Endodermal cell (in vitro differentiated cells): ENCODE measurements around the gene CCDC170. TPM values are rescaled to one million over a fixed set of nuclear protein-coding genes. Genes with fewer than 3 reads are reported as not detected.

ENCODE experiments used
- DNase-seq: peaks from one replicate; pipeline ENCODE4 v3.0.0-alpha.2; 2017
- H3K27ac ChIP-seq: 2 replicates; pipeline ENCODE4 v1.5.1; 2013; ENCODE audit warnings: mild to moderate bottlenecking, low read depth, low read length, moderate library complexity
- H3K27me3 ChIP-seq: 2 replicates; pipeline ENCODE4 v1.6.1; 2013; ENCODE audit warnings: mild to moderate bottlenecking, low read length, moderate library complexity; ENCODE audit not compliant: insufficient read depth, control insufficient read depth, poor library complexity, severe bottlenecking
- H3K36me3 ChIP-seq: 2 replicates; pipeline ENCODE4 v1.7.0; 2013; ENCODE audit warnings: mild to moderate bottlenecking, low read length, moderate library complexity; ENCODE audit not compliant: control insufficient read depth, insufficient read depth
- H3K4me1 ChIP-seq: one replicate; pipeline ENCODE4 v1.7.0; 2013; ENCODE audit warnings: low read length; ENCODE audit not compliant: control insufficient read depth, insufficient read depth
- H3K4me3 ChIP-seq: 2 replicates; pipeline ENCODE4 v1.5.1; 2013; ENCODE audit warnings: mild to moderate bottlenecking, low read length, moderate library complexity
- H3K9ac ChIP-seq: 2 replicates; pipeline ENCODE4 v1.6.1; 2013; ENCODE audit warnings: mild to moderate bottlenecking, low read length, moderate library complexity; ENCODE audit not compliant: poor library complexity, severe bottlenecking; ENCODE audit errors: extremely low read depth
- H3K9me3 ChIP-seq: 2 replicates; pipeline ENCODE4 v1.6.1; 2013; ENCODE audit warnings: mild to moderate bottlenecking, low read length, moderate library complexity; ENCODE audit not compliant: control insufficient read depth
- H3K27ac Mint-ChIP-seq: 2 replicates; pipeline ENCODE4 v1.8.0; 2020; ENCODE audit warnings: mixed read lengths
- H3K27me3 Mint-ChIP-seq: 2 replicates; pipeline ENCODE4 v1.8.0; 2021; ENCODE audit warnings: mild to moderate bottlenecking, mixed read lengths; ENCODE audit not compliant: insufficient read depth
- H3K36me3 Mint-ChIP-seq: 2 replicates; pipeline ENCODE4 v1.8.0; 2020; ENCODE audit warnings: low read depth, mixed read lengths
- H3K4me1 Mint-ChIP-seq: 2 replicates; pipeline ENCODE4 v1.8.0; 2020; ENCODE audit warnings: mixed read lengths
- H3K4me3 Mint-ChIP-seq: 2 replicates; pipeline ENCODE4 v1.8.0; 2020; ENCODE audit warnings: mild to moderate bottlenecking, moderate library complexity, mixed read lengths
- H3K9me3 Mint-ChIP-seq: 2 replicates; pipeline ENCODE4 v1.8.0; 2020; ENCODE audit warnings: mild to moderate bottlenecking, mixed read lengths
- CTCF ChIP-seq: fragments of 200-600 bp; sonication (generic); conservative IDR thresholded peaks from 2 replicates; pipeline ENCODE4 v1.5.0; 2021; ENCODE audit warnings: antibody characterized with exemption, mild to moderate bottlenecking
- WGBS, 2 experiments: methylation state at CpG; one replicate each; pipeline versions ENCODE4 v1.1.5 to v1.1.7; 2013; ENCODE audit warnings: missing lambda C conversion rate in 2 of 2, mixed read lengths in 1 of 2; ENCODE audit not compliant: insufficient coverage in 1 of 2, insufficient read length in 1 of 2; 5-methylcytosine and 5-hydroxymethylcytosine counted together
- total RNA-seq, 2 donors: library from RNA; stranded (reverse); fragmentation: NEBNext Ultra II Directional in 1 of 2; extraction: Animal tissue kit (Norgen Biotek cat#: 25700) in 1 of 2; gene quantifications; 2 replicates in 1 of 2; 3 replicates in 1 of 2; pipeline ENCODE4 v1.2.1, GENCODE V29; 2021

CCDC170 gene
- total RNA-seq, 2 donors from 2014 or later = 2.2 to 4.1 TPM

- WGBS, 2 experiments = 88 to 98% methylated on average over 2 of the region's 2 CpGs
- peaks cover 22% of the 10 kb centered on the region for H3K9me3 ChIP-seq
- no peaks in the 10 kb centered on the region for H3K36me3 ChIP-seq
- H3K4me1 ChIP-seq = peaks cover 6% of the 10 kb centered on the region
- Mint-ChIP-seq H3K9me3 (peaks cover 11% of the 10 kb centered on the region), H3K4me3 (no peak overlapping the region), H3K36me3 (peaks cover 15% of the 10 kb centered on the region), H3K27ac (no peak overlapping the region), H3K27me3 (no peaks in the 10 kb centered on the region), H3K4me1 (peaks cover 32% of the 10 kb centered on the region)
- H3K9ac ChIP-seq = no peak overlapping the region
- H3K27ac ChIP-seq = no peak overlapping the region
- H3K4me3 ChIP-seq = no peak overlapping the region
- H3K27me3 ChIP-seq = no peaks in the 10 kb centered on the region
- TF ChIP-seq CTCF = no peak
- DNase-seq = no peak
Measured at GRCh38 chr6:151585741-151586140, 91.9 kb downstream of the CCDC170 start.

DNA sequence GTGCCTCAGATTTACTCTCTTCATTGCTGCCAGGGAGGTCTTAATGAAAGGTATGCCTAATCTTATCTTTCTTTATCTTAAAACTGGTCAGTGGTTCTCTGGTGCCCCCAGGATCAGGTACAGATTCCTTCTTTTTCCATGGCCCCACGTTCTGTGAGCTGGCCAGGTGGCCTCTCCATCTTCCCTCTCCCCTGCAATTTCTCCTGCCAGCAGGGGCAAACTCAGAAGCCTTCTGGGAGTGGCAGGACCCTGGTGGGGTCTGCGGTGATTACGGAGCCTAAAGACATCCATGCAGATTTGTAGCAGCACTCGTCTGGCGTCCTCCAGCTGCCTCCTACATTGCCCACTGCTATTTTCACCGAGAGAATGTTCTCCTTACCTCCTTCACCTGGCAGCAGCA, 95.8 kb downstream of the CCDC170 start:
- WGBS, 2 experiments = 58 to 70% methylated on average over 6 of the region's 6 CpGs
- peak; percentile 82 for DNase-seq
- H3K27ac Mint-ChIP-seq = peak overlapping the region; percentile 81
- no peaks in the 10 kb centered on the region for H3K36me3 ChIP-seq
- peaks cover 8% of the 10 kb centered on the region for H3K4me1 ChIP-seq
- TF ChIP-seq CTCF = peak; percentile 39
- no peaks in the 10 kb centered on the region for H3K27me3 Mint-ChIP-seq
- peaks cover 24% of the 10 kb centered on the region for H3K36me3 Mint-ChIP-seq
- peaks cover 32% of the 10 kb centered on the region for H3K9me3 ChIP-seq
- no peak overlapping the region for H3K9ac ChIP-seq
- H3K27me3 ChIP-seq = no peaks in the 10 kb centered on the region
- H3K4me1 Mint-ChIP-seq = peaks cover 32% of the 10 kb centered on the region
- peaks cover 29% of the 10 kb centered on the region for H3K9me3 Mint-ChIP-seq
- H3K4me3 ChIP-seq = peak overlapping the region; percentile 22
- H3K4me3 Mint-ChIP-seq = no peak overlapping the region
- H3K27ac ChIP-seq = no peak overlapping the region

- Mint-ChIP-seq H3K4me3 (no peak overlapping the region), H3K27me3 (no peaks in the 10 kb centered on the region), H3K9me3 (peaks cover 34% of the 10 kb centered on the region), H3K4me1 (peaks cover 32% of the 10 kb centered on the region), H3K36me3 (peaks cover 26% of the 10 kb centered on the region), H3K27ac (no peak overlapping the region)
- Histone ChIP-seq H3K9ac (no peak overlapping the region), H3K4me1 (peaks cover 8% of the 10 kb centered on the region), H3K36me3 (no peaks in the 10 kb centered on the region), H3K9me3 (peaks cover 30% of the 10 kb centered on the region), H3K27me3 (no peaks in the 10 kb centered on the region), H3K4me3 (peak overlapping the region; percentile 28), H3K27ac (no peak overlapping the region)
- no peak for TF ChIP-seq CTCF
- no peak for DNase-seq
- WGBS, 2 experiments = 91% methylated on average over 1 of the region's 2 CpGs; no CpG with 5 or more reads in 1 of the 2 experiments
Measured at GRCh38 chr6:151590742-151591141, 96.9 kb downstream of the CCDC170 start.
